GM19467 (cell line): ENCODE measurements around the gene NBR1.
"Not testable (repeated sequence)": the region's sequence is repeated elsewhere in the genome, so short reads cannot be mapped to it uniquely, and the experiment has no call there.

Source experiments
- ATAC-seq: cut with Tn5 transposase; IDR thresholded peaks from one replicate; pipeline ENCODE4 v1.9.1; 2021; ENCODE audit warnings: mild to moderate bottlenecking, moderate library complexity; ENCODE audit not compliant: unreplicated experiment

Gene NBR1

GRCh38 chr17:43153197-43153835 lies 17.7 kb upstream of the NBR1 start:
- not testable (repeated sequence) for ATAC-seq

DNA sequence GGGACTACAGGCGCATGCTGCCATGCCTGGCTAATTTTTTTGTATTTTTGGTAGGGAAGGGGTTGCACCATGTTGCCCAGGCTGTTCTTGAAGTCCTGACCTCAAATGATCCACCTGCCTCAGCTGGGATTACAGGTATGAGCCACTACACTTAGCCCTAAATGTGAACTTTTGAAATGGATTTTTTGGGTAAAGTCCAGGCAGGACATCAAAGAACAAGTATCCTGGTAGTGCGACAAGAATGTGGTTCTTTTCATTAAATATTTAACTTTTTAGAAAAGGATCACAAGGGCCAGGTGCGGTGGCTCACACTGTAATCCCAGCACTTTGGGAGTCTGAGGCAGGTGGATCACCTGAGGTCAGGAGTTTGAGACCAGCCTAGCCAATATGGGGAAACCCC lies 15.3 kb upstream of the NBR1 start:
- no peak for ATAC-seq

DNA sequence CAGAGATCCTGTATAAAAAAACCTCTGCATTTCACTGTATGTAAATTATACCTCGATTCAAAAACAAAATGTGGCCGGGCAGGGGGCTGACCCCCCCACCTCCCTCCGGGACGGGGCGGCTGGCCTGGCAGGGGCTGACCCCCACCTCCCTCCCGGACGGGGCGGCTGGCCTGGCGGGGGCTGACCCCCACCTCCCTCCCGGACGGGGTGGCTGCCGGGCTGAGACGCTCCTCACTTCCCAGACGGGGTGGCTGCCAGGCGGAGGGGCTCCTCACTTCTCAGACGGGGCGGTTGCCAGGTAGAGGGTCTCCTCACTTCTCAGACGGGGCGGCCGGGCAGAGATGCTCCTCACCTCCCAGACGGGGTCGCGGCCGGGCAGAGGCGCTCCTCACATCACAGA lies 11.8 kb upstream of the NBR1 start:
- ATAC-seq, result not testable (repeated sequence)

GRCh38 chr17:43159957-43160356 lies 11.1 kb upstream of the NBR1 start:
- not testable (repeated sequence) for ATAC-seq

DNA sequence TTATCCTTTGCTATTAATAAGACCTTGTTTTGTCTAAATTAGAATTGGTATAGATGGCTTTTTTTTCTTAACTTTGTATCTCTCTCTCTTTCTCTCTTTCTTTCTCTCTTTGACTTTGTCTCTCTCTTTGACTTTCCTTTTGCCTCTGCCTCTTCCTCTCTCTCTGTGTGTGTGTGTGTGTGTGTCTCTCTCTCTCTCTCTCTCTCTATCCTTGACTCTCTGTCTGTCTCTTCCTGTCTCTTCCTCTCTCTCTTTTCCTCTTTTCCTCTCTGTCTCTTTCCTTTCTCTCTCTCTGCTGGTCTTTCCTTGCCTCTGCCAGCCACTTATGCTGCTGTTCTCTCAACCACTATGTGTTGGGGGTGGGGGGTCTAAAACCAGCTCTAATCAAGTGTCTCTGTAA lies 5.0 kb upstream of the NBR1 start:
- not testable (repeated sequence) for ATAC-seq

DNA sequence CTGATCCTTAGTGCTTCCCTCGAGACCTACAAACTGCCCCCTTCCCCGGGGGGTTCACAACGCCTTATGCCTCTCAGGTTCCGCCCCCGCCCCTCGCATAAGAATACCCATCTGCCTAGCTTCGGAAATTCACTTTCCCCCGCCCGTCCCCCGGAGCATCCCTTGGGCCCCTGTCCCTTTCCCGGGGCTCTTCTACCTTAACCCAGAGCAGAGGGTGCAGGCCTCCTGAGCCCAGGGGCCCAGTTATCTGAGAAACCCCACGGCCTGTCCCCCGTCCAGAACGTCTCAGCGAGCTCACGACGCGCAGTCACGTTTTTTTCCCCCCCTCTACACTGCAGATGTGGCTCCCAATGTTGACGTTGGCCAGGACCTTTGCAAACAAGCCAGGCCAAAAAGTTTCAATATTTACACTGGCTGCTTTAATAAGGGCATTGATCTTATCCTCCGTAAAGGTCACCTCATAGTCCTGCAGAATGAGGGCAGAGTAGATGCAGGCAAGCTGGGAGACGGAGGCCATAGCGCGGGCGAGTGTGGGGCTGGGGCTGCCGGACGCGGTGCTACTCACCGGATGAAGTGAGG lies 1.4 kb upstream of the NBR1 start:
- ATAC-seq, result peak; percentile 22

DNA sequence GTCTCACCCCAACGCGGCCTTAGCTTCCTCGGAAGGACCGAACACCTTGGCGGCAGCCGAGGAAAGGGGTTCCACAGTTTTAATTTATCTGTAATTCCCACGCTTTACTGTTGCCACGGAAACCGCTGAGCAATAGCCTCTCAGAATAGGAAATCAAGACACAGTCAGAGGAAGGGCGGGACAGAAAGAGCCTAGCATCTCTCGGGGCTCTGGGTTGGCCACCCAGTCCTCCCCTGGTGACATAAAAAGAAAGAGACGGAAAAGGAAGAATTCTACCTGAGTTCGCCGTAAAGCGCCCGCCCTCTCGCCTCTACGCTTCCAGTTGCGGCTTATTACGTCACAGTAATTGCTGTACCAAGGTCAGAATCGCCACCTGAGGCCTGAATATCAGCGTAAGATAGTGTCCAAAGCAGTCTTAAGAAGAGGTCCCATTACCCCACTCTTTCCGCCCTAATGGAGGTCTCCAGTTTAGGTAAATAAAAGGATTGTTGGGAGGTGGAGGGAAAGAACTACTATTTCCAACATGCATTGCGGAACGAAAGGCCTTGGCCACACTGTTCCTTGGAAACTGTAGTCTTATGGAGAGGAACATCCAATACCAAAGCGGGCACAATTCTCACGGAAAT lies 761 bp upstream of the NBR1 start:
- ATAC-seq, result peak; percentile 57

GRCh38 chr17:43171586-43172487 lies 823 bp downstream of the NBR1 start:
- no peak for ATAC-seq

GRCh38 chr17:43175213-43176118 lies 4.5 kb downstream of the NBR1 start:
- no peak for ATAC-seq

GRCh38 chr17:43176119-43176570 lies 5.1 kb downstream of the NBR1 start:
- ATAC-seq, result no peak

DNA sequence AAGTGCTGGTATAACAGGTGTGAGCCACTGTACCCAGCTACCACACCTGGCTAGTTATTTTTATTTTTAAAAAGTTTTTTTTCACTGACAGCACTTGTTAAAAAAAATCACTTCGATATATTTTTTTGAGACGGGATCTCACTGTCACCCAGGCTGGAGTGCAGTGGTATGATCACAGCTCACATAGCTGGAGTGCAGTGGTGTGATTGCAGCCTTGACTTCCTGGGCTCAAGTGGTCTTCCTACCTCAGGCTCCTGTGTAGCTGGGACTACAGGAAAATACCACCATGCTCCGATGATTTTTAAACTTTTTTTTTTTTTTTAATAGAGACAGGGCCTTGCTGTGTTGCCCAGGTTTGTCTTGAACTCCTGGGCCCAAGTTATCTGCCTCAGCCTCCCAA lies 12.9 kb downstream of the NBR1 start:
- ATAC-seq, result no peak

- ATAC-seq, result not testable (repeated sequence)
These were observed 15.6 kb downstream of the NBR1 start for GRCh38 chr17:43186656-43187055.

GRCh38 chr17:43193251-43193650 lies 22.2 kb downstream of the NBR1 start:
- ATAC-seq, result no peak

DNA sequence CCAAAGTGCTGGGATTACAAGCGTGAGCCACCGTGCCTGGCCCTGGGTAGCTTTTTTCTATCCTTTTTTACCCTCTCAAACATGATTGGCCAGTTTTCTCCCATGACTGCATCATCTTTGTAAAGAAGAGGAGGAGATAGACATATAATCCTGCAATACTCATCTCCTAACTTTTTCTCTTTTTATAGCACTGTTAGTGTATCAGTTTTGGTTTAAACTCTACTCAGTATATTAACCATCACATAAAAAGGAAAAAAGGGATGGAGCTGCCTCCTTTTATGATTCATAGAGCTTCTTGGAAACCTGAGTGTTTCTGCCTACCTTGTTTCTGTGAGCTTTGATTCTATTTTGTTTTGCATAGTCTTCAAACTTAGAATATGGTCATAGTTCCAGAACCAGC lies 28.6 kb downstream of the NBR1 start:
- ATAC-seq, result no peak

DNA sequence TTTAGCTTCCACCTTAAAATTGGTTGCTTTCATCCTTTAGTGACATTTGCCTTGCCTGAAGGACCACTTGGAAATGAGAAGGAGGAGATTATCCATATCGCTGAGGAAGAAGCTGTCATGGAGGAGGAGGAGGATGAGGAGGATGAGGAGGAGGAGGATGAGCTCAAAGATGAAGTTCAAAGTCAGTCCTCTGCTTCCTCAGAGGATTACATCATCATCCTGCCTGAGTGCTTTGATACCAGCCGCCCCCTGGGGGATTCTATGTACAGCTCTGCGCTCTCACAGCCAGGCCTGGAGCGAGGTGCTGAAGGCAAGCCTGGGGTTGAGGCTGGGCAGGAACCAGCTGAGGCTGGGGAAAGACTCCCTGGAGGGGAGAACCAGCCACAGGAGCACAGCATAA lies 29.1 kb downstream of the NBR1 start:
- ATAC-seq, result no peak

DNA sequence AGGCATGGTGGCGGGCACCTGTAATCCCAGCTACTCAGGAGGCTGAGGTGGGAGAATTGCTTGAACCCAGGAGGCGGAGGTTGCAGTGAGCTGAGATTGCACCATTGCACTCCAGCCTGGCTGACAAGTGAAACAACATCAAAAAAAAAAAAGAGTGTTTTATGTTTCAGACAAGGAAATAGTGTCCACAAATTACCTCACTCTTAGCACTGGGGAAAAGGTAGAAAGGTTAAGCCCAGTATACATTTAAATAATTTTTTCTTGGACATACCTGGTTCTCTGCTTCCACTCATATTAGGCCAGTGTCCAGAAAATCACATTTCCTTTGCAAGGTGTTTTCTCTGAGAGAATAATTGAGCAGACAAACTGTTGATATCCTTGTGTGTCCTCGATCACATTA lies 32.0 kb downstream of the NBR1 start:
- not testable (repeated sequence) for ATAC-seq

- ATAC-seq, result no peak
These were observed 39.6 kb downstream of the NBR1 start for GRCh38 chr17:43210576-43210975.

- ATAC-seq, result no peak
These were observed 40.1 kb downstream of the NBR1 start for GRCh38 chr17:43211123-43211479.

GRCh38 chr17:43211480-43212402 lies 40.7 kb downstream of the NBR1 start, which contains the start of gene TMEM106A:
TMEM106A (plus strand) TSS chr17:43211875; CDS start chr17:43213042, 1,167 bp downstream.
- peak; percentile 50 for ATAC-seq
